PC-9 (cell line): ENCODE results near the gene MTHFSD.

Source experiments
- EZH2 ChIP-seq: fragments of 200-600 bp; sonication (generic); IDR thresholded peaks from 2 replicates; pipeline ENCODE4 v1.8.0; 2017; ENCODE audit warnings: antibody characterized with exemption, low read depth
- TF ChIP-seq, protein P1 (sequence below): fragments of 200-600 bp; sonication (generic); conservative IDR thresholded peaks from 2 replicates; pipeline ENCODE4 v1.6.1; 2017; ENCODE audit warnings: mixed run types, antibody characterized with exemption, mild to moderate bottlenecking, moderate library complexity

DNA sequence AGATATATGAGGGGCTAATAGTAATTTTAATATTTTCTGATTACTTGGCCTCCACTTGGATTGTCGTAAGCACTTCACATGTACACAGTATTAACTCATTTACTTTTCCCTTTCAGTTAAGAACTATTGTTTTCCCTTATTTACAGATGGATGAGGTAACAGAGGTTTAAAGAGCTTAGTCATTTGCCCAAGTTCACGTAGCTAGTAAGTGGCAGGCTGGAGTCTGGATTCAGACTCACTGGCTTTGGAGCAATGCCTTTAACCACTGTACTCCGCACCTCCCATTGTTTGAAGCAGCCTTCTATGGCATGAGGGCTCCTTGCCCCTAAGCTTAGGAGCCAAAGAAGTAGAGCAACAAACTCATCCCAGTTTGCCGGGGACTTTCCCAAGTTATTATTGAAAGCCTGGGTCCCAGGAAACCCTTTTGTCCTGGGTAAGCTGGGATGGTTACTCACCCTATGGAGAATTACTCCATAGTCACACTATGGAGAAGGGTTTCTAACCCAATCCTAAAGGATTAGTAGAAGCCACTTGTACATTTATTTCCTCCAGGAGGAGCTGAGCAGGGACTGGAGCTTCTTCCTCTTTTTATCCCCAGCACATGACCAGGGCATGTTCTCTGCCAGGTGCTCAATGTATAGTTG lies 35.6 kb upstream of the MTHFSD start:
- TF ChIP-seq, protein P1, sequence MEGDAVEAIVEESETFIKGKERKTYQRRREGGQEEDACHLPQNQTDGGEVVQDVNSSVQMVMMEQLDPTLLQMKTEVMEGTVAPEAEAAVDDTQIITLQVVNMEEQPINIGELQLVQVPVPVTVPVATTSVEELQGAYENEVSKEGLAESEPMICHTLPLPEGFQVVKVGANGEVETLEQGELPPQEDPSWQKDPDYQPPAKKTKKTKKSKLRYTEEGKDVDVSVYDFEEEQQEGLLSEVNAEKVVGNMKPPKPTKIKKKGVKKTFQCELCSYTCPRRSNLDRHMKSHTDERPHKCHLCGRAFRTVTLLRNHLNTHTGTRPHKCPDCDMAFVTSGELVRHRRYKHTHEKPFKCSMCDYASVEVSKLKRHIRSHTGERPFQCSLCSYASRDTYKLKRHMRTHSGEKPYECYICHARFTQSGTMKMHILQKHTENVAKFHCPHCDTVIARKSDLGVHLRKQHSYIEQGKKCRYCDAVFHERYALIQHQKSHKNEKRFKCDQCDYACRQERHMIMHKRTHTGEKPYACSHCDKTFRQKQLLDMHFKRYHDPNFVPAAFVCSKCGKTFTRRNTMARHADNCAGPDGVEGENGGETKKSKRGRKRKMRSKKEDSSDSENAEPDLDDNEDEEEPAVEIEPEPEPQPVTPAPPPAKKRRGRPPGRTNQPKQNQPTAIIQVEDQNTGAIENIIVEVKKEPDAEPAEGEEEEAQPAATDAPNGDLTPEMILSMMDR, result no peak
- TF ChIP-seq EZH2, result no peak
